Endothelial cell of umbilical vein (primary cell): ENCODE measurements around the gene TMEM121B. TPM values are rescaled to one million over a fixed set of nuclear protein-coding genes. Genes with fewer than 3 reads are reported as not detected.

Experiments used
- BruUV-seq: library from RNA; stranded (reverse); fragments of 400-500 nt; replicated peaks from 2 replicates; lab custom pipeline; 2021; lab: Mats Ljungman, UMichigan
- CTCF ChIA-PET: fragments of 300-600, 350-600 bp; sonication (Branson Sonifier 250); formaldehyde crosslinking; loops from one replicate; lab custom pipeline; 2021; ENCODE audit warnings: antibody characterized with exemption, inconsistent platforms; lab: Charles Lee
- POLR2A ChIA-PET: fragments of 300-600, 350-600 bp; sonication (Branson Sonifier 250); formaldehyde crosslinking; loops from one replicate; lab custom pipeline; 2021; ENCODE audit warnings: antibody characterized with exemption, inconsistent platforms; lab: Charles Lee
- DNase-seq: peaks from one replicate; pipeline ENCODE4 v3.0.0-alpha.2; 2011; ENCODE audit warnings: low read depth, low spot score
- FAIRE-seq: peaks from 2 replicates; lab custom pipeline; 2011; peaks lifted over from hg19 to GRCh38; lab: Jason Lieb, UNC
- H2AFZ ChIP-seq: 2 replicates; pipeline ENCODE4 v1.6.0; 2012; ENCODE audit warnings: low read depth, low read length, control low read depth, inconsistent platforms
- H3K27ac ChIP-seq: 2 replicates; pipeline ENCODE4 v1.5.1; 2011; ENCODE audit warnings: low read depth, mild to moderate bottlenecking, control low read depth, low read length, moderate library complexity; ENCODE audit not compliant: insufficient read depth
- H3K27me3 ChIP-seq, 2 experiments: 2 replicates each; pipeline versions ENCODE4 v1.6.0 to v1.6.1; 2011; ENCODE audit warnings: low read length in 2 of 2, mixed read lengths in 1 of 2; ENCODE audit not compliant: control insufficient read depth in 2 of 2, insufficient read depth in 2 of 2
- H3K36me3 ChIP-seq, 2 experiments: 2 replicates in 1 of 2; 3 replicates in 1 of 2; pipeline ENCODE4 v1.5.1; 2011; ENCODE audit warnings: low read length in 2 of 2, mild to moderate bottlenecking in 1 of 2, moderate library complexity in 1 of 2; ENCODE audit not compliant: control insufficient read depth in 2 of 2, insufficient read depth in 2 of 2; ENCODE audit errors: extremely low read depth in 1 of 2
- H3K4me1 ChIP-seq: 3 replicates; pipeline ENCODE4 v1.5.1; 2011; ENCODE audit warnings: mild to moderate bottlenecking, low read length; ENCODE audit not compliant: control insufficient read depth, insufficient read depth; ENCODE audit errors: extremely low read depth
- H3K4me2 ChIP-seq: 2 replicates; pipeline ENCODE4 v1.6.1; 2011; ENCODE audit warnings: low read length, control low read depth, mixed read lengths; ENCODE audit not compliant: insufficient read depth
- H3K4me3 ChIP-seq, 3 experiments: fragments of 200-600 bp in 1 of 3; sonication (generic), shearing (Covaris generic) in 1 of 3; replicated peaks in 1 of 3; 2 replicates each; pipeline ENCODE4 v1.5.1; 2011 to 2016; ENCODE audit warnings: control low read depth in 3 of 3, low read length in 3 of 3, mild to moderate bottlenecking in 2 of 3, inconsistent platforms in 1 of 3, low read depth in 1 of 3, moderate library complexity in 1 of 3; ENCODE audit not compliant: insufficient read depth in 1 of 3
- H3K79me2 ChIP-seq: 2 replicates; pipeline ENCODE4 v1.6.0; 2012; ENCODE audit warnings: low read length, inconsistent platforms; ENCODE audit not compliant: control insufficient read depth, insufficient read depth
- H3K9ac ChIP-seq: replicated peaks from 2 replicates; pipeline ENCODE3; 2011; ENCODE audit warnings: low read length, control low read depth; ENCODE audit not compliant: insufficient read depth; ENCODE audit errors: extremely low read depth
- H3K9me1 ChIP-seq: replicated peaks from 3 replicates; pipeline ENCODE4 v1.6.0; 2011; ENCODE audit warnings: mild to moderate bottlenecking, low read length; ENCODE audit not compliant: control insufficient read depth, insufficient read depth; ENCODE audit errors: extremely low read depth
- H3K9me3 ChIP-seq: replicated peaks from 2 replicates; pipeline ENCODE4 v1.5.1; 2012; ENCODE audit warnings: low read length, inconsistent platforms; ENCODE audit not compliant: control insufficient read depth, insufficient read depth
- H4K20me1 ChIP-seq: replicated peaks from 2 replicates; pipeline ENCODE3; 2011; ENCODE audit warnings: mild to moderate bottlenecking, low read length; ENCODE audit not compliant: control insufficient read depth, insufficient read depth; ENCODE audit errors: extremely low read depth
- EZH2 ChIP-seq: IDR thresholded peaks from 2 replicates; pipeline ENCODE4 v1.6.1; 2012; ENCODE audit warnings: borderline replicate concordance, low read depth, mild to moderate bottlenecking, moderate library complexity, low read length, inconsistent platforms; ENCODE audit not compliant: severe bottlenecking
- FOS ChIP-seq: IDR thresholded peaks from 2 replicates; pipeline ENCODE4 v1.6.1; 2011; ENCODE audit warnings: mild to moderate bottlenecking, low read length, moderate library complexity, borderline replicate concordance; ENCODE audit not compliant: insufficient read depth
- GATA2 ChIP-seq: IDR thresholded peaks from 2 replicates; pipeline ENCODE4 v1.7.0; 2011; ENCODE audit warnings: low read depth, mild to moderate bottlenecking, moderate library complexity, mixed read lengths, low read length; ENCODE audit not compliant: insufficient read length, insufficient read depth
- JUN ChIP-seq: IDR thresholded peaks from 2 replicates; pipeline ENCODE4 v1.6.1; 2011; ENCODE audit warnings: borderline replicate concordance, low read depth; ENCODE audit not compliant: insufficient read length, insufficient read depth
- MYC ChIP-seq: IDR thresholded peaks from one replicate; pipeline ENCODE4 v1.6.1; 2011; ENCODE audit warnings: mild to moderate bottlenecking, low read depth, low read length
- POLR2A ChIP-seq: IDR thresholded peaks from 2 replicates; pipeline ENCODE4 v1.6.1; 2012; ENCODE audit warnings: low read depth, mild to moderate bottlenecking, control low read depth, low read length
- POLR2AphosphoS5 ChIP-seq: IDR thresholded peaks from 2 replicates; pipeline ENCODE4 v1.6.1; 2012; ENCODE audit warnings: low read depth, mild to moderate bottlenecking, control low read depth, low read length, moderate library complexity; ENCODE audit not compliant: insufficient read depth
- dilution Hi-C: fragments of 300-500 bp; cut with MboI; formaldehyde crosslinking; loops from one replicate; pipeline ENCODE4 v1.15.0; 2019; ENCODE audit warnings: low sequenced_read_pairs; ENCODE audit not compliant: extremely low pct_ligation_motif_present
- intact Hi-C: fragments of 100-400 bp; cut with micrococcal nuclease; formaldehyde crosslinking; loops from one replicate; pipeline ENCODE4 v1.10.0; 2022
- polyA plus RNA-seq, 4 experiments: library from polyadenylated mRNA; depleted of rRNA in 3 of 4; stranded (reverse) in 3 of 4; unstranded in 1 of 4; fragments of >200 nt; gene quantifications; 2 replicates each; pipeline versions ENCODE4 v1.2.1 to v1.2.3, GENCODE V29; 2011 to 2012; ENCODE audit warnings: missing spikeins in 1 of 4
- total RNA-seq: library from RNA; stranded (reverse); gene quantifications from 2 replicates; pipeline ENCODE4 v1.2.3, GENCODE V29; 2021
- TF ChIP-seq, protein P1 (sequence below): IDR thresholded peaks from 2 replicates; pipeline ENCODE4 v1.6.1; 2011; ENCODE audit not compliant: insufficient read depth, insufficient read length
- TF ChIP-seq, protein P2 (sequence below), 2 donors: IDR thresholded peaks; 1 replicate in 1 of 2; 2 replicates in 1 of 2; pipeline ENCODE4 v1.5.1; 2011; ENCODE audit warnings: low read length in 2 of 2, mild to moderate bottlenecking in 2 of 2, moderate library complexity in 2 of 2, control low read depth in 1 of 2, inconsistent platforms in 1 of 2, low read depth in 1 of 2; ENCODE audit not compliant: insufficient read depth in 1 of 2; ENCODE audit errors: extremely low read depth in 1 of 2

The TMEM121B gene
- total and polyA plus RNA-seq, 2 donors (not counting 3 experiments of a cell fraction or from before 2014, with no cell fraction given) = 0.18 to 0.33 TPM

DNA sequence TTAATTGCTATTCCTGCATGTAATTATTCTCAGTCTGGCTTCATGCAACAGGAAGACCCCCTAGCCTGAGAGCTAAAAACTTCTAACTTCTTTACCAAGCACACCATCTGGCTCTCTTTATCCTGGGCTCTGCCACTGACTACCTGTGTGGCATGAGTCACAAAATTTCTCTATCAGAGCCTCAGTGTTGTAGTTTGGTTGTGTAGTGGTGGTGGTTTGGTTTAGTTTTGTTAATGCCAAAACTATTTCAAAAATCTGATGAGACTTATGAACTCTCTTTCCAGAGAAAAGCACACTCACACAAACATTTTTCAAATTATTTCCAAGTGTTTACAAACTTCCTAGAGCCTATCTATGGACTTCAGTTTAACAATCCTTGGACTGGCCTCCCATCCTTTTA lies 43.9 kb downstream of the TMEM121B start:
- Histone ChIP-seq H3K9ac (no peak overlapping the region), H3K4me1 (peaks cover 3% of the 10 kb centered on the region), H3K4me2 (no peak overlapping the region), H3K27me3 (no peaks in the 10 kb centered on the region), H3K9me3 (no peaks in the 10 kb centered on the region), H3K9me1 (no peaks in the 10 kb centered on the region), H2AFZ (no peak overlapping the region), H3K36me3 (no peaks in the 10 kb centered on the region), H3K79me2 (no peaks in the 10 kb centered on the region), H4K20me1 (no peaks in the 10 kb centered on the region), H3K27ac (no peak overlapping the region), H3K4me3 (no peak overlapping the region)
- CTCF ChIA-PET = interaction anchor here (5.5 to 10.7 kb wide), 2 partner anchors 96 to 425 kb away, joined by 103 to 209 read pairs; no protein-coding TSS in a partner anchor
- intact Hi-C loops (no loop called here), dilution Hi-C loops (no loop called here)
- DNase-seq (no peak), FAIRE-seq (no peak)
- TF ChIP-seq POLR2A (no peak), GATA2 (no peak), POLR2AphosphoS5 (no peak), EZH2 (no peak), FOS (no peak), MYC (no peak), JUN (no peak)
- TF ChIP-seq, protein P1, sequence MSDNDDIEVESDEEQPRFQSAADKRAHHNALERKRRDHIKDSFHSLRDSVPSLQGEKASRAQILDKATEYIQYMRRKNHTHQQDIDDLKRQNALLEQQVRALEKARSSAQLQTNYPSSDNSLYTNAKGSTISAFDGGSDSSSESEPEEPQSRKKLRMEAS = no peak
- TF ChIP-seq, protein P2, sequence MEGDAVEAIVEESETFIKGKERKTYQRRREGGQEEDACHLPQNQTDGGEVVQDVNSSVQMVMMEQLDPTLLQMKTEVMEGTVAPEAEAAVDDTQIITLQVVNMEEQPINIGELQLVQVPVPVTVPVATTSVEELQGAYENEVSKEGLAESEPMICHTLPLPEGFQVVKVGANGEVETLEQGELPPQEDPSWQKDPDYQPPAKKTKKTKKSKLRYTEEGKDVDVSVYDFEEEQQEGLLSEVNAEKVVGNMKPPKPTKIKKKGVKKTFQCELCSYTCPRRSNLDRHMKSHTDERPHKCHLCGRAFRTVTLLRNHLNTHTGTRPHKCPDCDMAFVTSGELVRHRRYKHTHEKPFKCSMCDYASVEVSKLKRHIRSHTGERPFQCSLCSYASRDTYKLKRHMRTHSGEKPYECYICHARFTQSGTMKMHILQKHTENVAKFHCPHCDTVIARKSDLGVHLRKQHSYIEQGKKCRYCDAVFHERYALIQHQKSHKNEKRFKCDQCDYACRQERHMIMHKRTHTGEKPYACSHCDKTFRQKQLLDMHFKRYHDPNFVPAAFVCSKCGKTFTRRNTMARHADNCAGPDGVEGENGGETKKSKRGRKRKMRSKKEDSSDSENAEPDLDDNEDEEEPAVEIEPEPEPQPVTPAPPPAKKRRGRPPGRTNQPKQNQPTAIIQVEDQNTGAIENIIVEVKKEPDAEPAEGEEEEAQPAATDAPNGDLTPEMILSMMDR (IDR thresholded peaks at IDR 0.05; ENCODE audit: extremely low read depth in 1 of 2, insufficient read depth in 1 of 2, low read depth in 1 of 2, low read length in 2 of 2) = no peak
- BruUV-seq = no TSS peak
- POLR2A ChIA-PET = no interaction called here
